Heart right ventricle (tissue), 16 donors: ENCODE measurements around the gene FYB1. TPM values are rescaled to one million over a fixed set of nuclear protein-coding genes. Genes with fewer than 3 reads are reported as not detected.

ENCODE experiments used
- ATAC-seq, 8 donors: fragments of 200-7000 bp; cut with Tn5 transposase; one replicate each; pipeline ENCODE4 v1.9.1; 2020; ENCODE audit warnings: mild to moderate bottlenecking in 8 of 8, moderate library complexity in 8 of 8, moderate number of reproducible peaks in 1 of 8
- DNase-seq, 2 donors: peaks; one replicate each; pipeline ENCODE4 v3.0.0-alpha.2; 2020
- H3K27ac ChIP-seq, 10 donors: fragments of 200-600 bp; sonication (generic) in 2 of 10; one replicate each; pipeline versions ENCODE4 v1.5.0 to v1.8.0; 2020 to 2022; ENCODE audit warnings: mild to moderate bottlenecking in 3 of 10
- H3K27me3 ChIP-seq, 7 donors: fragments of 200-600 bp; one replicate each; pipeline ENCODE4 v1.8.0; 2021 to 2022; ENCODE audit warnings: mild to moderate bottlenecking in 2 of 7
- H3K36me3 ChIP-seq, 9 donors: fragments of 200-600 bp; sonication (generic) in 1 of 9; one replicate each; pipeline versions ENCODE4 v1.5.0 to v1.8.0; 2020 to 2022; ENCODE audit warnings: mild to moderate bottlenecking in 2 of 9
- H3K4me1 ChIP-seq, 9 donors: fragments of 200-600 bp; sonication (generic) in 1 of 9; one replicate each; pipeline versions ENCODE4 v1.5.0 to v1.8.0; 2020 to 2022; ENCODE audit warnings: mild to moderate bottlenecking in 4 of 9
- H3K4me3 ChIP-seq, 10 donors: fragments of 200-600 bp; sonication (generic) in 2 of 10; one replicate each; pipeline versions ENCODE4 v1.5.0 to v1.8.0; 2020 to 2022; ENCODE audit warnings: mild to moderate bottlenecking in 7 of 10, moderate library complexity in 2 of 10
- H3K9me3 ChIP-seq, 11 donors: fragments of 200-600 bp in 10 of 11; sonication (generic) in 2 of 11; one replicate each; pipeline versions ENCODE4 v1.5.0 to v1.8.0; 2013 to 2022; ENCODE audit warnings: mild to moderate bottlenecking in 2 of 11, control low read depth in 1 of 11, moderate library complexity in 1 of 11
- CTCF ChIP-seq, 9 donors: fragments of 200-600 bp; sonication (generic) in 2 of 9; IDR thresholded peaks; one replicate each; pipeline versions ENCODE4 v1.5.0 to v1.8.0; 2021 to 2022; ENCODE audit warnings: antibody characterized with exemption in 9 of 9, mild to moderate bottlenecking in 5 of 9, moderate library complexity in 1 of 9
- WGBS, 2 donors: extraction: QIAGEN DNeasy Blood & Tissue Kit; methylation state at CpG; one replicate each; pipeline ENCODE4 v1.1.7; 2013; ENCODE audit warnings: inconsistent platforms in 1 of 2; 5-methylcytosine and 5-hydroxymethylcytosine counted together
- intact Hi-C, 10 donors: fragments of 100-400 bp; cut with DNase I; formaldehyde crosslinking; loops; one replicate each; pipeline versions ENCODE4 v1.11.1 to v1.14.2; 2022
- polyA plus RNA-seq, 2 donors: library from polyadenylated mRNA; stranded (reverse); fragments of 200-250 nt; gene quantifications; one replicate each; pipeline ENCODE4 v1.2.3, GENCODE V29; 2013
- total RNA-seq, 10 donors: library from RNA; stranded (reverse); fragmentation: NEBNext Ultra II Directional in 3 of 10; extraction: Animal tissue kit (Norgen Biotek cat#: 25700) in 3 of 10; gene quantifications; one replicate each; pipeline versions ENCODE4 v1.2.1 to v1.2.4, GENCODE V29; 2021 to 2023
- donor health status: Arrhythmogenic right ventricular cardiomyopathy.
- donor health status: ischemic (EF 13 %, LVEDD 7.1; RV severe dilation, severe dysfunction).
- donor health status: healthy with polysubstance abuse.
- donor health status: DM: no; HTN: yes; CAD: no.
- donor health status: DM: no; HTN: no; CAD: no.
- donor health status: ischemic (EF 25% LVEDD 6.9; RV normal size, moderate dysfunction).
- donor health status: ischemic (EF 25% LVEDD 5.7; RV mildly dilated, moderate dysfunction).
- donor health status: healthy.
- donor health status: DM: yes; HTN: yes; CAD: no.
- donor health status: Ischemic cardiomyopathy.
- donor health status: ischemic (EF 35%, LVEDD 5.7; RV mildly dilated, moderate dysfunction).
- donor health status: nonischemic (EF 11% LVEDD 7.7; RV severe dilation, severe dysfunction).
- donor health status: DM: yes; HTN: yes; CAD: no.
- donor health status: PGD.
- donor health status: ischemic (EF 29% LVEDD 5.4; RV normal size, mild dysfunction).
- donor health status: nonischemic (EF 23%, LVEDD 6.1; RV moderate dilation, normal function).

Gene FYB1
- total and polyA plus RNA-seq, 12 donors: 0.61 to 33.8 (median 2.3) TPM

GRCh38 chr5:39131210-39132127 lies 87.9 kb downstream of the FYB1 start:
- H3K36me3 ChIP-seq: peaks cover 0 to 88% (median 0%) of the 10 kb centered on the region in 9 donors
- no peak overlapping the region for H3K4me3 ChIP-seq
- no peak overlapping the region for H3K27ac ChIP-seq
- no peak for ATAC-seq
- intact Hi-C loops: no loop called here
- no peaks in the 10 kb centered on the region for H3K9me3 ChIP-seq
- no peak for DNase-seq
- peaks cover 0 to 8% (median 0%) of the 10 kb centered on the region in 9 donors for H3K4me1 ChIP-seq
- WGBS, 2 donors: 62 to 64% methylated on average over 3 of the region's 3 CpGs
- TF ChIP-seq CTCF (IDR thresholded peaks at IDR 0.05): no peak
- peaks cover 0 to 4% (median 0%) of the 10 kb centered on the region in 7 donors for H3K27me3 ChIP-seq

- 66 to 77% methylated on average over 1 of the region's 1 CpG for WGBS, 2 donors
- H3K36me3 ChIP-seq: peaks cover 0 to 88% (median 0%) of the 10 kb centered on the region in 9 donors
- no peak for DNase-seq
- H3K4me3 ChIP-seq: no peak overlapping the region
- intact Hi-C loops: no loop called here
- no peak for TF ChIP-seq CTCF (IDR thresholded peaks at IDR 0.05)
- no peak for ATAC-seq
- H3K9me3 ChIP-seq: no peaks in the 10 kb centered on the region
- peaks cover 0 to 8% (median 0%) of the 10 kb centered on the region in 9 donors for H3K4me1 ChIP-seq
- peaks cover 0 to 10% (median 0%) of the 10 kb centered on the region in 7 donors for H3K27me3 ChIP-seq
- H3K27ac ChIP-seq: no peak overlapping the region
Measured at GRCh38 chr5:39130716-39131115, 88.6 kb downstream of the FYB1 start.

GRCh38 chr5:39121922-39122321 lies 97.4 kb downstream of the FYB1 start:
- ATAC-seq (no peak), DNase-seq (no peak)
- intact Hi-C loops: no loop called here
- no peaks in the 10 kb centered on the region for H3K4me1 ChIP-seq
- no peaks in the 10 kb centered on the region for H3K9me3 ChIP-seq
- no peak overlapping the region for H3K27ac ChIP-seq
- TF ChIP-seq CTCF (IDR thresholded peaks at IDR 0.05): no peak
- peaks cover 0 to 99% (median 0%) of the 10 kb centered on the region in 9 donors for H3K36me3 ChIP-seq
- 61 to 65% methylated on average over 2 of the region's 2 CpGs for WGBS, 2 donors
- peaks cover 0 to 15% (median 0%) of the 10 kb centered on the region in 7 donors for H3K27me3 ChIP-seq
- no peak overlapping the region for H3K4me3 ChIP-seq

GRCh38 chr5:39121315-39121714 lies 98.0 kb downstream of the FYB1 start:
- ATAC-seq (no peak), DNase-seq (no peak)
- no peak for TF ChIP-seq CTCF (IDR thresholded peaks at IDR 0.05)
- Histone ChIP-seq H3K9me3 (no peaks in the 10 kb centered on the region), H3K36me3 (peaks cover 0 to 99% (median 0%) of the 10 kb centered on the region in 9 donors), H3K27ac (no peak overlapping the region), H3K27me3 (peaks cover 0 to 12% (median 0%) of the 10 kb centered on the region in 7 donors), H3K4me3 (no peak overlapping the region), H3K4me1 (no peaks in the 10 kb centered on the region)
- intact Hi-C loops: no loop called here
- WGBS, 2 donors: 77 to 92% methylated on average over 1 of the region's 1 CpG
